Activated CD8-positive, alpha-beta memory T cell treated with anti-CD3 and anti-CD28 coated beads, Interleukin-2, amount 50 U/mL, for 24 hours (primary cell): ENCODE results near the gene EIF3K.
"Not testable (repeated sequence)": the region's sequence is repeated elsewhere in the genome, so short reads cannot be mapped to it uniquely, and the experiment has no call there.

Experiments used
- DNase-seq: peaks from one replicate; pipeline ENCODE4 v3.0.0-alpha.2; 2020; ENCODE audit errors: extremely low read depth

Gene EIF3K

DNA sequence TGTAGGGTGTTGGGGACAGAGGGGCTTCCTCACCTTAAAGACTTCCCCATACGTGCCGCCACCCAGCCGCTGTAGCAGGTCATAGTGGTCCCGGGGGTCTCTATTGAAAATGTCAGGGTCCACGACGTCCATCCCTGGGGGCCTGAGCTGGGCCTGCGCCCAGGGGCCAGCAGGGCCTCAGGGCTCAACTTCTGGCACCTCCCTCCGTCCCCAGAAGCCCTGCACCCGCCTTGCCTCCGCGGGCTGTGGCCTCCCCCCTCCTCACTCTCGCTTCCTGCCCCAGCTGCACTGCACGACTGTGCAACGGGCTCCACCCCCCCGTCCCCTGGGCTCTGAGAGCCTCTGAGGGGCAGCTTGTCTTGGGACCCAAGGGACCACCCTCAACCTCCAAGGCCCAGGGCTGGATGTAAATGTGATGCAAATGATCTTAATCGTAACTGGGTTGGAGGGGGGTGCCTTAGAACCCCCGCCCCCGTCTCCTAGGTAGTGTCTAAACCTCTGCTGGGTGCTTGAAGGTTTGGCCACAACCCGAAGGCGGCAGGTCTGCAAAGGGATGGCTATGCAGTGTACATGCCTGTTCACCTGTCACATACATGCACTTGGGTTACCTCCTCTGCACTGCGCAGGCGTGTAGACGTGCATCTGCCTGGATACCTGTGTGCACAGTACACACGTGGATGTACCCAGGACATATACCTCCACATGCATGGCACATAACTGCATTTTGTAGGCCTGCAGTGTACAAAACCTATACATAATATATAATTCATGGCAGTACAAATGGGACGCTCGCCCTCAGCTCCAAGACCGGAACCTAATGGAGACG is 1.0 kb upstream of the EIF3K start, which contains the start of gene MAP4K1:
TSS of gene MAP4K1 (minus strand) at position 190 of the 826 bp plus-strand sequence. CDS start at position 132, 58 bp downstream.
- DNase-seq, result no peak

DNA sequence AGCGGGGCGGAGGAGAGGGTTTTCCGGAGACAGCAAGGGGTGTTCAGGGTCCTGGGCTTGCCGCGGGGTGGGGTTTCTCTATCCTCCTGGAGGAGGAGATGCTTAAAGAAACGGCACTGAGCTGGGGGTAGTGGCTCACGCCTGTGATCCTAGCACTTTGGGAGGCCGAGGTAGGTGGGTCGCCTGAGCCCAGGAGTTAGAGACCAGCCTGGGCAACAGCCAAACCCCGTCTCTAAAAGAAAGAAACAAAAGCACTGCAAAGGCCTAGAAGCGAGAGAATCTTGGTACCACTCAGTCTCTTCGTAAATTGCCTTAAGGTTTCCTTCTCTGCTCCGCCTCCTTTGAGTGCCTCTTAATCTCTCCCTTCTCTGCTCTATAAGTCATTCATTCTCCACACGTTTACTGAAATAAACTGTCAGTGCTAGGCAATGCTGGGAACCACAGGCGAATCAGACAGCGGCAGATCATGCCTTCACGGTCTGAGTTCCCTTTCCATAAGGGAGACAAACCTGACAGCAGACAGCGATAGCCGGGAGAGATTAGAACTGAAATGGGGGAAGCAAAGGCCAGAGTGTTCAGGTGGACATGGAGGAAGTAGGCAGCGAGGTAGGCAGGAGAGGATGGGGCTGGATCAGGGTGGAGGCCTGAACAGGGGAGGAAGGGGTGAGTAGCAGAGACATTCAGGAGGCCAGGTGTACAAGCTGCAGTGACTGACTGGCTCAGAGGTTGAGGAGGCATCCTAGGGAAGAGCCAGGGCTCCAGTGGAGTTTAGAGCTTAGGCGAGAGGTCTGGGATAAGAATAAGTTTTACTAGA is 580 bp downstream of the EIF3K start:
- DNase-seq, result no peak

DNA sequence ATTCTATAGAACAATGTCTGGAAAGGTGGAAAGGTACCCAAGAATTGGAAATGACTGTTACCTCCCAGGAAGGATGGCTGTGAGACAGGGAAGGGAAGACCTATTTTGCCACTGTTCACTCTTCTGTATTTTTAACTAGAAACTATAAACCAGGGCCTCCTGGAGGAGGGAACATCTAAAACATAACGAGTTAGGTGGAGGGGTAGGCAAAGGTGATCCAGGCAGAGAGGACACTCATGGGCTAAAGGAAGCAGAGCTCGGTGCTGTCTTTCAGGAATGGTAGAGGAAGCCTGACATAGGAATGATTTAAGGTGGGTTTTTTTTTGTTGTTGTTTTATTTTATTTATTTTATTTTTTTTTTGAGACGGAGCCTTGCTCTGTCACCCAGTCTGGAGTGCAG is 5.8 kb downstream of the EIF3K start:
- no peak for DNase-seq

DNA sequence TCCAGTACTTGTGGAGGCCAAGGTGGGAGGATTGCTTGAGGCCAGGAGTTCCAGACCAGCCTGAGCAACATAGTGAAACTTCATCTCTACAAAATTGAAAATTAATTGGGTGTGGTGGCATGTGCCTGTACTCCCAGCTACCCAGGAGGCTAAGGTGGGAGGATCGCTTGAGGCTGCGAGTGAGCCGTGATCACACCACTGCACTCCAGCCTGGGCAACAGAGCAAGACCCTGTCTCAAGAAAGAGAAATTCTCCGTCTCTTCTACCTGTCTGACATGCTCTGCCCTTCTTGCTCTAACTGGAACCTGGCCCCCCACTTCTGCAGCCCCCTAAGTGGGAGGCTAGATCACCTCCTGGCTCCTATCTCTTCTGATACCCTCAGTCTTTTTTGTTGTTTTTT is 7.4 kb downstream of the EIF3K start:
- DNase-seq, result no peak

DNA sequence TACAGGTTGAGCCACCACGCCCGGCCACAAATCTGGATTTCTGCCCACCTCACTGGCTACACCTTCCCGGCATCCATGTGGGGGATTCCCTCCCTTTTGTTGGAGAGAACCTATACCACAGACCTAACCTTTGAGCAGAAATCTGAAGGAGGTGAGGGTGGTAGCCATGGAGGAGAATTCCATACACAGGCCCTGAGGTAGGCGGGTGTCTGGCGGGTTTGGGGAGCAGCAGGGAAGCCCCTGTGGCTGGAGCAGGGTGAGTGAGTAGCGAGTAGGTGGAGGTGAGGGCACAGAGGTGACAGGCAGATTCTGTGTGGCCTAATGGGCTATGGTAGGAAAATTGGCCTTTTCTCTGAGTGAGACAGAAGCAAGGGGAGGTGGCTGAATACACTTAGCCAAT is 10.6 kb downstream of the EIF3K start:
- DNase-seq, result no peak

DNA sequence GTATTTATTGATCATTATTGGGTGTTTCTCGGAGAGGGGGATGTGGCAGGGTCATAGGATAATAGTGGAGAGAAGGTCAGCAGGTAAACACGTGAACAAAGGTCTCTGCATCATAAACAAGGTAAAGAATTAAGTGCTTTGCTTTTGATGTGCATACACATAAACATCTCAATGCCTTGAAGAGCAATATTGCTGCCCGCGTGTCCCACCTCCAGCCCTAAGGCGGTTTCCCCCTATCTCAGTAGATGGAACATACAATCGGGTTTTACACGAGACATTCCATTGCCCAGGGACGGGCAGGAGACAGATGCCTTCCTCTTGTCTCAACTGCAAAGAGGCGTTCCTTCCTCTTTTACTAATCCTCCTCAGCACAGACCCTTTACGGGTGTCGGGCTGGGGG is 12.3 kb downstream of the EIF3K start:
- not testable (repeated sequence) for DNase-seq

DNA sequence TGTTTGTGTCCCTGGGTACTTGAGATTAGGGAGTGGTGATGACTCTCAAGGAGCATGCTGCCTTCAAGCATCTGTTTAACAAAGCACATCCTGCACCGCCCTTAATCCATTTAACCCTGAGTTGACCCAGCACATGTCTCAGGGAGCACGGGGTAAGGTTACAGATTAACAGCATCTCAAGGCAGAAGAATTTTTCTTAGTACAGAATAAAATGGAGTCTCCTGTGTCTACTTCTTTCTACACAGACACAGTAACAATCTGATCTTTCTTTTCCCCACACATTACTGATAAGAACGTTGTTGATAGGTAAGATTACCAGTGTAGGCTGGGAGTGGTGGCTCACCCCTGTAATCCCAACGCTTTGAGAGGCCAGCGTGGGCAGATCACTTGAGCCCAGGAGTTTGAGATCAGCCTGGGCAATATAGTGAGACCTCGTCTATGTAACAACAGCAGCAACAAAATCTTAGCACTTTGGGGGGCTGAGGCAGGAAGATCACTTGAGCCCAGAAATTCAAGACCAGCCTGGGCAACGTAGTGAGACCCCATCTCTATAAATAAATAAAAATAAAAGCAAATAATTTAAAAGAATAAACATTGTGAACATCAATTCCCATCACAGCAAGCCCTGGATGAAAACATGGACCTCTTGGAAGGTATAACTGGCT is 13.0 kb downstream of the EIF3K start:
- not testable (repeated sequence) for DNase-seq

DNA sequence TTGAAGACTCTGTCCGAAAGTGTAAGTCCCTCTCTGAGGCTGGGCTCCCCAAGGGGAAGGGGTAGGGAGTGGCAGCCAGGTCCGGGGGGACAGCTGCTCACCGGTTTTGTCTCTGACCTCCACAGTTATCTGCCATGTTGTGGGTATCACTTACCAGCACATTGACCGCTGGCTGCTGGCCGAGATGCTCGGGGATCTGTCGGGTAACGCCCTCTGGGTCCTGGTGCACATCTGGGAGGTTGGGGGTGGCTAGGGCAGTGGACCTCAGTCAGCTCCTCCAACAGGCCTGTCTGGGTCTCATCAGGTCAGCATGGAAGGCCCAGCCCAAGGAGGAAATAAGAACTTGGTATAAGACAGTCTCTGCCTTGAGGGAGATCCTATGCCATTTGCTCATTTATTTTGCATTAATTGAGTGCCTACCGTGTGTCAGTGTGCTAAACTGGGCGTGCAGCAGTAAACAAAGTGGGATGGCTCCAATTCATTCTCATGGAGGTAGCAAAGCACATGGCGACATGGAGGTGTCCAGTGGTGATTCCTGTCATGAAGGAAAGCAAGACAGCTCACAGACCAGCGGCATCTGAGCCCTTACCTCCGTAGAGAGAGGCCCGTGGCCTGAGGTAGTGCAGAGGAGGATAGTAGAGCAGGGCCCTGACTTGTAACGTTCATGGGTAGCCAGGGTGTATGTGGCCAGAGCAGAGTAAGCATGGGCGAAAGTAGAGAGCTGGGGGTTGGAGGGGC is 13.7 kb downstream of the EIF3K start:
- DNase-seq, result no peak

DNA sequence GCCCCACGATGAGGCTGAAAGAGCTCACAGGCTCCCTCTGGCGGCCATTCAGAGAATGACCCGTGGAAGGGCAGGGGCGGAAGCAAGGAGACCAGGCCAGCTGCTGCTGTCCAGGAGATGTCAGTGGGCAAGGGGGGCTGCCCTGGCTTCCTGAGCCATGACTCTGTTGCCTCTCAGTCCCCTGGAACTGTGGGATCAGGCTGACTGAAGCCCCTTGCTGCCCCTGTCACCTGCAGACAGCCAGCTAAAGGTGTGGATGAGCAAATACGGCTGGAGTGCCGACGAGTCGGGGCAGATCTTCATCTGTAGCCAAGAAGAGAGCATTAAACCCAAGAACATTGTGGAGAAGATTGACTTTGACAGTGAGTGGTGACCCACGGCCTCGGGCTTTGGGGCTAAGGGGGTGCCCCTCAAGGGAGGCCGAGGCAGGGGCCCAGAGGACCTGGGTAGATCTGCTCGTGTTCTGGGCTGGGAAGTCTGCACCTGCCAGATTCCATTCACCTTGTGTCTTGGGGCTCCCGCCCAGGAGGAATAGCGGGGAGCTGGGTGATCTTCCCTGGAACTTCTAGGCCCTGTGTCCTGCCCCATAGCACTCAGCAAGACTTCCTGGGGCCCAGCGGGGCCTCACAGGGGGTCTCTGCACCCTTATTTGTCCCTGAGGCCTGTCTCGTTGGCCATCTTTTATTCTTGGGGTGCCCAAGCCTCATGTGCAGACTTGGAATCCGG is 15.9 kb downstream of the EIF3K start:
- DNase-seq, result no peak

DNA sequence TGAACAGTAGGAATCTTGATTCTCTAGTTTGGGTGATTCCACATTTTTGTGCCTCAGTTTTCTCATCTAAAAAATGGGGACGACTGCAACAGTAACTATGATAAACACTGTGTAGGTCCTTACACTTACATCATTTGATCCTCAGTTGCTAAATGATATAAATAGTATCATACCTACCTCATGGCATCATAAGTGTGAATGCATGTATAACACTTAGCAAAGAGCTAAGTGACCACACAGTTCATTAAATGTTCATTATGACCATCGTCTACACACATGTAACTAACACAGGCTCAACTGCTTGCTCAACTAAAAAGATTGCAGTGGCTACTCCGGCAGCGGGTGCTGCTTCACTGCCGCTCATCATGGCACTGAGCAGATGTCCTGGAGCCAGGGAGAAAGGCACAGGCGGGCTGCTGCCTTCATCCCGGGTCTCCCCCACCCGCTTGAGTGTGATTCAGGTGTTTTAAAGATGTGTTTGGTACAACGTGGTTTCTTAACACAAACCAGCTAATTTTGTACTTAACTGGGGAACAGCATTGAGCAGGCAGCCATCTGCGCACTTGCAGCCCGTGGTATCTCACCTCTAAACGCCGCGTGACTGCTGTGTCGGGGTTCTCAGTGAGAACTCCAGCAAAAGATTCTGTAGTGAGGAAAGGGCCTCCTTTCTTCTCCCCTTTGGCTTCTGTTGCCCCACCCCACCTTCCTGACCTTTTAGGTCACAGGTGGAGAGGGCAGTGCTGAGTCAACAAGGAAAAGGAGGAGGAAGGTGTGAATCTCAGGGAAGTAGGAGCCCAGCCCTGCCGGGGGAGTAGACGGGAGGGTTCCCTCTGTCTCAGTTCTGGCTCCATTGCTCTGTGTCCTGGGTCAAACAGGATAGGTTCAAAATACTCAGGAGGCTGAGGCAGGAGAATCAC is 16.8 kb downstream of the EIF3K start:
- DNase-seq, result no peak

DNA sequence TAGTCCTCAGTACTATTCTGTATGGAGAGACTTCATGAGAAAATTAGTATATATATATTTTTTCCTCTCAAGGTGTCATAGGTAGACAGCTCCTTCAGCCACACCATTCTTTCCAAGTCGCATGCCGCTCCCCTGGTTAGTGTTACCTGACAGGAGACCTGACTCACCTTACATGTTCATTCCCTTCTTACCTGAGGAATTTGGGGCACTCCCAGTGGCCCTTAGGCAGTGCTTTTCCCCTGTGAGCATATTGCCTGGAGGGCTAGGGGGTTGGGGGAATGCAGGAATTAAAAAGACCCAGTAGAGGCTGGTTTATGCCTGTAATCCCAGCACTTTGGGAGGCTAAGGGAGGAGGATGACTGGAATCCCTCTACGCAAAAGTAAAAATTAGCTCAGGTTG is 19.5 kb downstream of the EIF3K start:
- DNase-seq, result no peak

DNA sequence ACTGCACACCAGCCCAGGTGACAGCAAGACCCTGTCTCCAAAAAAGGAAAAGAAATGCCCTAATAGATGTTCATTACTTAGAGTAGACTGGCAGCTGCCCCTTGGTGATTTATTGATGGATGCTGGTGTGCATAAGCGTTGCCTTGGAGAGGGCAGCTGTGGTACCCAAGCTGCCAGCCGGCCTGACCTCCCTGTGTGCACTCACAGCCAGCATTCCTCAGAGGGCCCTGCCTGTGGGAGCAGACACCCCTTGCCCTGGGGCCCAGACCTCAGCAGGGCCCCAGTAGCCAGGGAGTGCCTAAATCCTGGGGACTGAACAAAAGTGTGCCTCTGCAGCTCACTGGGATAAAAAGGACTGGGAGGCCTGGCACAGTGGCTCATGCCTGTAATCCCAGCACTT is 20.7 kb downstream of the EIF3K start:
- no peak for DNase-seq

DNA sequence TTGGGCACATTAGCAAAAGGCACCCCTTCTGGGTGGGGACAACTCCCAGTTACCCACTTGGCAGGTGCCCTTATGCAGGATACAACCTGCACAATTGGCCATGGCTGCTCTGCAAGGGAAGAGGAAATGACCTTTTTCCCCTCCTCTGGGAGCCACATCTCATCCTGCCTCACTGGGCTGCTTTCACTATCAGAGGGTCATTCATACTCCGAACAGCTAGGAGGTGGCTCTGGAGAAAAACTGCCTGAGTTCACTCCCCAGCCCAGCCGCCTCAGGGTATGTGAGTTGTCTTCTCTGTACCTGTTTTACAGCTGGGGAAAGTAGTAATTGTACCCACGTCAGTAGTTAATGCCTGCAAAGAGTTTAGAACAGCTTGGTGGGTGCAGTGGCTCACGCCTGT is 21.4 kb downstream of the EIF3K start:
- DNase-seq, result no peak

DNA sequence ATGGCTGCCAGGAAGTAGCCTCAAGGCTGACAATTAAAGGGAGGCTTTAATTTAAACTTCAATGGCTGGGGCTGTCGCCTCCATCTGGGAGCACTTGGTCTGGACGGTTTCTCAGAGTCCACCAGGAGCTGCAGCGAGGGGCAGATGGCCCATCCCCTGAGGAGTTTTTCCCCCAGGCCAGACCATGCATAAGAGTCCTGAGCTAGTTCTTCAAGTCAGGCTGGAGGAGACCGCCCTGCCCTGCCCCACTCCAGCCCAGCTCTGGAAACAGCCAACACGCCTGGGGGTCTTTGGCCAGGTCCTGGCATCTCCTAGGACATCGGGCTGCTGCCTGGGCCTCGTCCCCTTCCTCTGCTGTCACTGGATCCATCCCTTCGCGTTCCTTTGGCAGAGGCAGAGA is 23.2 kb downstream of the EIF3K start:
- DNase-seq, result no peak

DNA sequence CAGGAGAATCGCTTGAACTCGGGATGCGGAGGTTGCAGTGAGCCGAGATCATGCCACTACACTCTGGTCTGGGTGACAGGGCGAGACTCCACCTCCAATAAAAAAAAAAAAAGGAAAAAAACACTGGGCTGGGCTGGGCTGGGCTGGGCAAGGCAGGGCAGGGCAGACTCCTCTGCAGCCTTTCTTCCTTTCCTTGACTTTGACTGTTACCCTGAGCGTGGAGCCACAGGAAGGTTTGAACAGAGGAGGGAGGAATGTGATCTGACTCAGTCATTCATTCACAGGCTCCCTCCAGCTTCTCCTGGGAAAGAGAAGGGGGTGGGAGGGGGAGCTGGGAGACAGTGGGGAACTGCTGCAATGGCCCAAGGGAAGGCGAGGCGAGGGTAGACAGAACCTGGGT is 25.7 kb downstream of the EIF3K start:
- no peak for DNase-seq

DNA sequence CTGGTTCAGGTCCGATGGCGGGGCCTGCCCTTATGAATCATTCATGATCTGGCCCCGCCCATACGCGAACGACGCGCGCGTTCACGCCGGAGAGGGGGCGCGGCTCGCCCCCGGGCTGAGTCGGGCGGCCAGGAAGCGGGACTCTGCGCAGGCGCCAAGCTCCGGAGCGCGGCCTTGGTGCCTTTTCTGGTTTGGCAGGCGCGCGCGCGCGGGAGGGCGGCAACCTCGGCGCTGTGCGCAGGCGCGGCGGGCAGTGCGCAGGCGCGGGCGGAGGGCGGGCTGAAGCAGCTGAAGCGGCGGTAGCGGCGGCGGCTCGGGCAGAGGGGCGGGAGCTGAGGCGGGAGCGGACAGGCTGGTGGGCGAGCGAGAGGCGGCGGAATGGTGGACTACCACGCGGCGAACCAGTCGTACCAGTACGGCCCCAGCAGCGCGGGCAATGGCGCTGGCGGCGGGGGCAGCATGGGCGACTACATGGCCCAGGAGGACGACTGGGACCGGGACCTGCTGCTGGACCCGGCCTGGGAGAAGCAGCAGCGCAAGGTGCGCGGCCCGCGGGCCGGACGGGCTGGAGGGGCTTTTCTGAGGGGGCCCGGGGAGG is 28.5 kb downstream of the EIF3K start, which contains the start of gene ACTN4:
TSS of gene ACTN4 (plus strand) at position 282 of the 598 bp plus-strand sequence. CDS start at position 379, 97 bp downstream.
- peak; percentile 99 for DNase-seq

DNA sequence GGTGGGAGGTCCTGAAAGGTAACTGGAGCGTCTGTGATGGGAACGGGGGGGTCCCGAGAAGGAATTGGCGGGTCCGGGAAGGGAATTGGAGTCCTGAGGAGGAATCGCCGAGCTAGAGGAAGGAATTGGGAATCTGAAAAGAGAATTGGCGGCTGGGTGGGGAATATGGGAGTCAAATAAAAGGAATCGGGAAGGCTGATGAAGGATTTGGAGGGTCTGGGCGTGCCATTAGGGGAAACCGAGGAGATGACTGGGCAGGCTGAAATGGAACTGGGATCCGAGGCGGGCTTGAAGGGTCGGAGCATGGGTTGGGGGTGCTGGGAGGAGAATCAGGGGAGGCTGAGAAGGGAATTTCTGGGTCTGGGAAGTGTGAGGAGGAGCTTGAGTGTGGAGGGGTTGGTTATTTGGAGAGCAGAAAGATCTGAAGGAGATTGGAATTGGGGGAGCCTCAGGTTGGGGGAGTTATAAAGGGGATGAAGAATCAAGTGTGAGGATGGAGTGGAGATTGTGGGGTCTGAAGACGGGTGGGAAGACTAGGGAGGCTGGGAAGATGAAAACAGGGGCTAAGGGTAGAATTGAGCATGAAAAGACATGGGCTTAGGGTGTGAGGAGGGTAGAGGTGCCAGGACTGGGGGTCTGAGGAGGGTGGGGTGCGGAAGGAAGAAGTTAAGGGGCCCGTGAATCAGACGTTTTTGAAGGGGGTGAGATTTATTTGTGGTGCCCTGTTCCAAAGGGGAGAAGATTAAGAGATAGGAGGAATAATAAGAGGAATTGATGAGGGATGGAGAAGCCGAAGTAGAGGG is 29.2 kb downstream of the EIF3K start:
- DNase-seq, result no peak

DNA sequence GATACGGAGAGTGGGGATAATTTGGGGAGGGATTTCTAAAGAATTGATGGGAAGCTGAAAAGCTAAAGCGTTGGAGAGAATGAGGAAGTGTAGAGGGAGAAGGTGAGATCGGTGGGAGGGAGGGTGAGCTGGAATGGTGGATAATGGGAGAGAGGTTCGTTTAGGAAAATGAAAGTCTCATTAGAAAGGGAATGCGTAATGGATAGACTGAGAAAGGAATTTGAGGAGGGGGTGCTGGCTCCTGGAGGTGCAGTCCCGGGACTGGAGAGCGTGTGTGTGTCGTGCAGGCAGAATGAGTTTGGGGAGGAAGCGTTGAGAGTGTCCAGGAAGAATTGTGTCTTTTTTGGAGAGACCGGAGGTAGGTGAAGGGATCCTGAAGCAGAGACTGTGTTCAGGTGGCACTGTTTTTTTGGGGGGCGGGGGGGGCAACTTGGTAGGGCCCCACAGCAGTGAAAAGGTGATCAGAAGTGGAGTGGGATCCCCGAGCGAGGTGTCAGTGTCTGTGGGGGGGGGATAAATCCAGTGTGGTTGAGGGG is 29.8 kb downstream of the EIF3K start:
- no peak for DNase-seq
